HK-2 (cell line): ENCODE data around the gene CD34.

Experiments
- DNase-seq: peaks from one replicate; pipeline ENCODE4 v3.0.0-alpha.2; 2018; ENCODE audit not compliant: unreplicated experiment

Gene CD34

DNA sequence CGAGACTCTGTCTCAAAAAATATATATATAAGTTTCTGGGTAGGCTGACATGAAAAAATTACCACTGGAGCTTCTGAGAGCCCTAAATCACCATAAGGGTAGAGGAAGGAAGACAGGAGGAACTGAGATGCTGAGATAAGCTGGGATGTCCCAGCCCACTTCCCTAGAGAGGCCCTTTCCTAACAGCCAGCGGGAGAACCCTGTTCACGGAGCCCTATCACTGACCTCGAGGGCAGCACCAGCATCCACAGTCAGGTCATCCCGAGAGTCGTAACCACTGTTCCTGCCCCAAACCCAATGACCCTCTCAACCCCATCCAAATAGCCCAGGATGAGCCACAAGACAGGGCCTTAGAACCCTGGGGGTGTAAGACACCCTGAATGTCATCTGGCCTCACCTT, 77.5 kb downstream of the CD34 start:
- DNase-seq, result no peak

DNA sequence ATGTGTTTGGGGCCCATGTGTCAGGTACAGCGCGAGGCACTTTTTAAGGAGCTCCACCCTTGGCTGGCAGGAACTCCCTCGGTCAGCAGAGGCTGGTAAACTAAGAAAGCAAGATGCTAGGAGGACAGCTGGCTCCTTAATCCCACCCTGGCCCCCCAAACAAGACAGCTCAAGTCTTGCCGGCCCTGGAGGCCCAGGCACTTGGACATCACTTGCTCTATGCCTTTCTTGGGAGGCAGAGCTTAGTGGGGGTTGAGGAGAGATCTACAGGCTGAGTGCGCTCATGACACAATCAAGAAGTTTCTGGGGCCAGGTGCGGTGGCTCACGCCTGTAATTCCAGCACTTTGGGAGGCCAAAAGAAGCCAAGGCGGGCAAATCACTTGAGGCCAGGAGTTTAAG, 78.1 kb downstream of the CD34 start:
- DNase-seq, result no peak

GRCh38 chr1:207831517-207832327, 79.2 kb downstream of the CD34 start:
- no peak for DNase-seq
